MM.1S (cell line): Measurements from ENCODE around the gene AP3B1.

ENCODE experiments used
- DNase-seq: peaks from one replicate; pipeline ENCODE4 v3.0.0-alpha.2; 2015
- H2AFZ ChIP-seq: fragments of 300-600 bp; sonication (generic); 2 replicates; pipeline ENCODE4 v1.6.0; 2016; ENCODE audit warnings: antibody characterized with exemption, low read length
- H3F3A ChIP-seq: fragments of 300-600 bp; sonication (generic); 2 replicates; pipeline ENCODE4 v1.6.1; 2016; ENCODE audit warnings: mild to moderate bottlenecking, antibody characterized with exemption, low read length, moderate library complexity, mixed read lengths; ENCODE audit not compliant: insufficient read depth
- H3K27ac ChIP-seq: fragments of 300-600 bp; sonication (generic); 2 replicates; pipeline ENCODE4 v1.5.1; 2016; ENCODE audit warnings: mild to moderate bottlenecking, low read length
- H3K27me3 ChIP-seq: fragments of 300-600 bp; sonication (generic); replicated peaks from 2 replicates; pipeline ENCODE4 v1.6.0; 2016; ENCODE audit warnings: low read length; ENCODE audit not compliant: insufficient read depth
- H3K36me3 ChIP-seq: fragments of 300-600 bp; sonication (generic); replicated peaks from 2 replicates; pipeline ENCODE4 v1.6.1; 2016; ENCODE audit warnings: mild to moderate bottlenecking, low read length, mixed read lengths; ENCODE audit not compliant: insufficient read depth
- H3K4me1 ChIP-seq: fragments of 300-600 bp; sonication (generic); 2 replicates; pipeline ENCODE4 v1.6.1; 2016; ENCODE audit warnings: low read length, mixed read lengths
- H3K4me2 ChIP-seq: fragments of 300-600 bp; sonication (generic); 2 replicates; pipeline ENCODE4 v1.6.0; 2016; ENCODE audit warnings: low read depth, low read length
- H3K4me3 ChIP-seq: fragments of 300-600 bp; sonication (generic); 2 replicates; pipeline ENCODE4 v1.5.1; 2016; ENCODE audit warnings: low read length, mixed read lengths
- H3K79me2 ChIP-seq: fragments of 300-600 bp; sonication (generic); 2 replicates; pipeline ENCODE4 v1.6.1; 2016; ENCODE audit warnings: mixed run types, low read length, mixed read lengths
- H3K9ac ChIP-seq: fragments of 300-600 bp; sonication (generic); 2 replicates; pipeline ENCODE4 v1.6.1; 2016; ENCODE audit warnings: low read length, mixed read lengths
- H3K9me2 ChIP-seq: fragments of 300-600 bp; sonication (generic); replicated peaks from 2 replicates; pipeline ENCODE4 v1.6.1; 2016; ENCODE audit warnings: mild to moderate bottlenecking, low read length, mixed read lengths; ENCODE audit not compliant: insufficient read depth
- H3K9me3 ChIP-seq: fragments of 300-600 bp; sonication (generic); replicated peaks from 2 replicates; pipeline ENCODE4 v1.6.1; 2016; ENCODE audit warnings: mild to moderate bottlenecking, low read length, mixed read lengths; ENCODE audit not compliant: insufficient read depth
- H4K20me1 ChIP-seq: fragments of 300-600 bp; sonication (generic); 2 replicates; pipeline ENCODE4 v1.6.1; 2016; ENCODE audit warnings: mild to moderate bottlenecking, low read length, moderate library complexity, mixed read lengths; ENCODE audit not compliant: insufficient read depth
- EZH2 ChIP-seq: fragments of 300-600 bp; sonication (generic); optimal IDR thresholded peaks from 2 replicates; pipeline ENCODE3; 2017; ENCODE audit warnings: low read depth, mild to moderate bottlenecking, antibody characterized with exemption, low read length, mixed read lengths
- EZH2phosphoT487 ChIP-seq: fragments of 300-600 bp; sonication (generic); IDR thresholded peaks from 2 replicates; pipeline ENCODE4 v1.6.1; 2018; ENCODE audit warnings: antibody characterized with exemption, low read length
- TF ChIP-seq, protein P1 (sequence below): fragments of 300-600 bp; sonication (generic); IDR thresholded peaks from 2 replicates; pipeline ENCODE4 v1.5.1; 2016; ENCODE audit warnings: antibody characterized with exemption, low read length, mixed read lengths

AP3B1 gene

DNA sequence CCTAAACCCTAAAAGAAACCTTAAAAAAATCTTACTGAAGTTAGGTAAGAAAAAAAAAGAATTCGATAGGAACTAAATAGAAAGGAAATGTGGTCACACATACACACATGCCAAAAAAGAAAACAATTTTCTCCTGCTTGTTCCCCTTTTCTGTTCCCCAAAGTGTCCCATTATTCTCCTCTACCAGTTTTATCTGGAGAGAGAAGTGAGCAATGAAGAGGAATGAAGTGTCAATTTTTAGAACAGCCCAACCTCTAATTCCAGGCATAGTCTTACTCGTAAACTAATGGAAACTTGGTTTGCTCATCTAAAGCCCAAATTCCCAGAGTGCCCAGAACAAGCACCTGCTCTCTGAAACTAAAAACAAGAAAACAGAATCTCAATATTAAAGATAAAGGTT, 26.1 kb downstream of the AP3B1 start:
- Histone ChIP-seq H3K4me2 (no peak overlapping the region), H2AFZ (no peak overlapping the region), H3K9ac (no peak overlapping the region), H3K9me3 (no peaks in the 10 kb centered on the region), H3K4me1 (no peaks in the 10 kb centered on the region), H3K36me3 (no peaks in the 10 kb centered on the region), H3K4me3 (no peak overlapping the region), H3K79me2 (peaks cover 12% of the 10 kb centered on the region), H3K27me3 (no peaks in the 10 kb centered on the region), H4K20me1 (peaks cover 6% of the 10 kb centered on the region; the same call in 1 of the 2 replicates), H3K9me2 (no peaks in the 10 kb centered on the region), H3K27ac (no peak overlapping the region), H3F3A (no peaks in the 10 kb centered on the region)
- no peak for TF ChIP-seq EZH2
- no peak for TF ChIP-seq EZH2phosphoT487
- TF ChIP-seq, protein P1, sequence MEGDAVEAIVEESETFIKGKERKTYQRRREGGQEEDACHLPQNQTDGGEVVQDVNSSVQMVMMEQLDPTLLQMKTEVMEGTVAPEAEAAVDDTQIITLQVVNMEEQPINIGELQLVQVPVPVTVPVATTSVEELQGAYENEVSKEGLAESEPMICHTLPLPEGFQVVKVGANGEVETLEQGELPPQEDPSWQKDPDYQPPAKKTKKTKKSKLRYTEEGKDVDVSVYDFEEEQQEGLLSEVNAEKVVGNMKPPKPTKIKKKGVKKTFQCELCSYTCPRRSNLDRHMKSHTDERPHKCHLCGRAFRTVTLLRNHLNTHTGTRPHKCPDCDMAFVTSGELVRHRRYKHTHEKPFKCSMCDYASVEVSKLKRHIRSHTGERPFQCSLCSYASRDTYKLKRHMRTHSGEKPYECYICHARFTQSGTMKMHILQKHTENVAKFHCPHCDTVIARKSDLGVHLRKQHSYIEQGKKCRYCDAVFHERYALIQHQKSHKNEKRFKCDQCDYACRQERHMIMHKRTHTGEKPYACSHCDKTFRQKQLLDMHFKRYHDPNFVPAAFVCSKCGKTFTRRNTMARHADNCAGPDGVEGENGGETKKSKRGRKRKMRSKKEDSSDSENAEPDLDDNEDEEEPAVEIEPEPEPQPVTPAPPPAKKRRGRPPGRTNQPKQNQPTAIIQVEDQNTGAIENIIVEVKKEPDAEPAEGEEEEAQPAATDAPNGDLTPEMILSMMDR = no peak
- no peak for DNase-seq

DNA sequence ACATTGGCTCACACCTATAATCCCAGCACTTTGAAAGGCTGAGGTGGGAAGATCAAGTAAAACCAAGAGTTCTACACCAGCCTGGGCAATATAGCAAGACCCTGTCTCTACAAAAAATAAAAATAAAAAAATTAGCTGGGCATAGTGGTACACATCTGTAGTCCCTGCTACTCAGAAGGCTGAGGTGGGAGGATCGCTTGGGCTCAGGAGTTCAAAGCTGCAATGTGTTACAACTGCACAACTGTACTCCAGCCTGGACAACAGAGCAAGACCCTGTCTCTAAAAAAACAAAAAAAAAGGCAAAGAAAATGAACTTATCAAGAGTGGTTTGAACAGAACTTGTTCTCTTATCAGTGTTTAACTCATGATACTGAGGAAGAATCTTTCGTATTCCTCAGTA, 29.3 kb downstream of the AP3B1 start:
- Histone ChIP-seq H3K4me2 (no peak overlapping the region), H3K9ac (no peak overlapping the region), H3K27me3 (no peaks in the 10 kb centered on the region), H3K36me3 (no peaks in the 10 kb centered on the region), H2AFZ (no peak overlapping the region), H3K4me1 (no peaks in the 10 kb centered on the region), H3K9me2 (no peaks in the 10 kb centered on the region), H3F3A (no peaks in the 10 kb centered on the region), H3K4me3 (no peak overlapping the region), H3K79me2 (0 out of 2 replicates have a peak, but pooled peaks cover 5% of the 10 kb centered on the region), H3K27ac (no peak overlapping the region), H4K20me1 (peaks cover 6% of the 10 kb centered on the region; the same call in 1 of the 2 replicates), H3K9me3 (no peaks in the 10 kb centered on the region)
- DNase-seq = no peak
- TF ChIP-seq, protein P1 = no peak
- TF ChIP-seq EZH2phosphoT487 (no peak), EZH2 (no peak)

DNA sequence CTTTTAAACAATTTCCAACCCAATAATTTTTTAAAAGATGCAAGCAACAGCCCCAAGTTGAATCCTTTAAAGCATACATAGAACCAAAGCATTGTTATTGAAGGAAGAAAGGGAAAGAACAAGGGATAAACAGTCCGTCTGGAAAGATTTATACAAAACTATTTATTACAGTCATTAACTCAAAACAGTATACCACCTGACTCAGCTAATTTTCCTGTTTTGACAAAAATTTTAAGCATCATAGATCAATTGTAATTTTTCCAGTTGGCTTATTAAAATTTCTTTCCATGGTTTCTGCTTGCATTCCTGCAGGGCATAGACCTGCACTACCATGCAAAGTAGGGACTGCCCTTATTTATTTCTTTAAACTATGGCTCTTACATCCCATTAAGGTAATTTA, 29.9 kb downstream of the AP3B1 start:
- Histone ChIP-seq H3K9ac (no peak overlapping the region), H3K27me3 (no peaks in the 10 kb centered on the region), H3K9me2 (no peaks in the 10 kb centered on the region), H3K79me2 (0 out of 2 replicates have a peak, but pooled peaks cover 5% of the 10 kb centered on the region), H3K27ac (no peak overlapping the region), H4K20me1 (peaks cover 6% of the 10 kb centered on the region; the same call in 1 of the 2 replicates), H3K4me3 (no peak overlapping the region), H3K9me3 (no peaks in the 10 kb centered on the region), H3K4me2 (no peak overlapping the region), H3F3A (no peaks in the 10 kb centered on the region), H3K4me1 (no peaks in the 10 kb centered on the region), H2AFZ (no peak overlapping the region), H3K36me3 (no peaks in the 10 kb centered on the region)
- DNase-seq = no peak
- no peak for TF ChIP-seq EZH2
- no peak for TF ChIP-seq EZH2phosphoT487
- TF ChIP-seq, protein P1 = no peak
